H1 (cell line): Measurements from ENCODE around the gene ARHGAP6. TPM values are rescaled to one million over a fixed set of nuclear protein-coding genes. Genes with fewer than 3 reads are reported as not detected.

Source experiments
- CTCF ChIA-PET: fragments of 300-600 bp; sonication (Branson Sonifier 250); formaldehyde crosslinking; loops from one replicate; lab custom pipeline; 2021; ENCODE audit not compliant: partially characterized antibody; lab: Charles Lee
- POLR2A ChIA-PET: fragments of 300-600 bp; sonication (Branson Sonifier 250); formaldehyde crosslinking; loops from one replicate; lab custom pipeline; 2021; ENCODE audit warnings: inconsistent platforms; ENCODE audit not compliant: partially characterized antibody; lab: Charles Lee
- DNase-seq, 2 experiments: peaks; one replicate each; pipeline versions ENCODE4 v3.0.0 to v3.0.0-alpha.2; 2010 to 2022; ENCODE audit warnings: low spot score in 2 of 2, low read depth in 1 of 2, mixed read lengths in 1 of 2
- FAIRE-seq: peaks from 2 replicates; lab custom pipeline; 2011; peaks lifted over from hg19 to GRCh38; lab: Jason Lieb, UNC
- H2AFZ ChIP-seq: 2 replicates; pipeline ENCODE4 v1.8.1; 2012; ENCODE audit warnings: low read length, inconsistent platforms
- H2AK5ac ChIP-seq: 2 replicates; pipeline ENCODE4 v1.6.1; 2013; ENCODE audit warnings: low read depth, low read length
- H2BK120ac ChIP-seq: replicated peaks from 2 replicates; pipeline ENCODE3; 2013; ENCODE audit warnings: low read depth, low read length, inconsistent platforms
- H2BK12ac ChIP-seq: 2 replicates; pipeline ENCODE4 v1.6.1; 2013; ENCODE audit warnings: low read depth, low read length
- H2BK15ac ChIP-seq: 2 replicates; pipeline ENCODE4 v1.6.1; 2013; ENCODE audit warnings: low read length
- H2BK20ac ChIP-seq: 2 replicates; pipeline ENCODE4 v1.6.1; 2013; ENCODE audit warnings: low read length
- H2BK5ac ChIP-seq: 2 replicates; pipeline ENCODE4 v1.6.1; 2013; ENCODE audit warnings: low read depth, low read length
- H3K14ac ChIP-seq: 2 replicates; pipeline ENCODE4 v1.6.1; 2013; ENCODE audit warnings: inconsistent platforms; ENCODE audit not compliant: insufficient read length
- H3K18ac ChIP-seq: 2 replicates; pipeline ENCODE4 v1.6.1; 2013; ENCODE audit warnings: low read length; ENCODE audit errors: extremely low read depth
- H3K23ac ChIP-seq: 2 replicates; pipeline ENCODE4 v1.6.1; 2013; ENCODE audit warnings: inconsistent platforms; ENCODE audit not compliant: insufficient read length
- H3K23me2 ChIP-seq: 2 replicates; pipeline ENCODE4 v1.6.1; 2013; ENCODE audit warnings: low read depth, low read length
- H3K27ac ChIP-seq: 2 replicates; pipeline ENCODE4 v1.6.1; 2011; ENCODE audit warnings: low read depth, low read length, inconsistent platforms
- H3K27me3 ChIP-seq, 4 experiments: replicated peaks in 1 of 4; 1 replicate in 1 of 4; 2 replicates in 3 of 4; pipeline versions ENCODE4 v1.6.1 to v1.8.1; 2011 to 2013; ENCODE audit warnings: low read length in 3 of 4, mild to moderate bottlenecking in 3 of 4, inconsistent platforms in 2 of 4, mixed read lengths in 2 of 4, moderate library complexity in 1 of 4; ENCODE audit not compliant: control insufficient read depth in 3 of 4, insufficient read depth in 3 of 4; ENCODE audit errors: extremely low read depth in 1 of 4
- H3K36me3 ChIP-seq, 4 experiments: 2 replicates each; pipeline versions ENCODE4 v1.6.1 to v1.8.1; 2011 to 2013; ENCODE audit warnings: mild to moderate bottlenecking in 4 of 4, low read length in 3 of 4, moderate library complexity in 2 of 4, control low read depth in 1 of 4, inconsistent platforms in 1 of 4; ENCODE audit not compliant: insufficient read depth in 4 of 4, control insufficient read depth in 2 of 4
- H3K4ac ChIP-seq: replicated peaks from 2 replicates; pipeline ENCODE3; 2013; ENCODE audit warnings: low read length, low read depth, mixed read lengths, inconsistent platforms; ENCODE audit not compliant: insufficient read length
- H3K4me1 ChIP-seq, 4 experiments: replicated peaks in 1 of 4; 1 replicate in 1 of 4; 2 replicates in 3 of 4; pipeline versions ENCODE4 v1.6.1 to v1.8.1; 2011 to 2013; ENCODE audit warnings: low read length in 3 of 4, inconsistent platforms in 2 of 4, mixed read lengths in 1 of 4; ENCODE audit not compliant: insufficient read depth in 4 of 4, control insufficient read depth in 3 of 4
- H3K4me2 ChIP-seq, 2 experiments: 2 replicates each; pipeline versions ENCODE4 v1.6.1 to v1.8.1; 2011 to 2013; ENCODE audit warnings: low read depth in 2 of 2, low read length in 2 of 2, control low read depth in 1 of 2, inconsistent platforms in 1 of 2, mild to moderate bottlenecking in 1 of 2; ENCODE audit not compliant: insufficient read depth in 1 of 2
- H3K4me3 ChIP-seq, 4 experiments: fragments of 200-600, 300-600 bp in 1 of 4; sonication (generic), shearing (Covaris generic), sonication (Bioruptor Twin) in 1 of 4; 2 replicates each; pipeline versions ENCODE4 v1.5.1 to v1.8.1; 2011 to 2016; ENCODE audit warnings: low read length in 4 of 4, low read depth in 3 of 4, control low read depth in 2 of 4, inconsistent platforms in 2 of 4, mild to moderate bottlenecking in 2 of 4, mixed read lengths in 1 of 4, moderate library complexity in 1 of 4; ENCODE audit not compliant: insufficient read depth in 2 of 4; ENCODE audit errors: extremely low read depth in 1 of 4
- H3K56ac ChIP-seq: replicated peaks from 2 replicates; pipeline ENCODE3; 2013; ENCODE audit warnings: low read depth, mild to moderate bottlenecking, mixed read lengths, low read length, inconsistent platforms; ENCODE audit not compliant: insufficient read length
- H3K79me1 ChIP-seq: 2 replicates; pipeline ENCODE4 v1.6.1; 2013; ENCODE audit warnings: low read depth, low read length, control low read depth
- H3K79me2 ChIP-seq, 2 experiments: 2 replicates each; pipeline versions ENCODE4 v1.6.1 to v1.8.1; 2012 to 2013; ENCODE audit warnings: low read length in 2 of 2, mild to moderate bottlenecking in 2 of 2, inconsistent platforms in 1 of 2; ENCODE audit not compliant: insufficient read depth in 2 of 2, control insufficient read depth in 1 of 2
- H3K9ac ChIP-seq, 4 experiments: replicated peaks in 1 of 4; 1 replicate in 1 of 4; 2 replicates in 3 of 4; pipeline versions ENCODE4 v1.6.1 to v1.8.1; 2011 to 2013; ENCODE audit warnings: low read depth in 3 of 4, low read length in 3 of 4, control low read depth in 2 of 4, mild to moderate bottlenecking in 2 of 4, moderate library complexity in 2 of 4, inconsistent platforms in 1 of 4; ENCODE audit errors: extremely low read depth in 1 of 4
- H3K9me3 ChIP-seq, 2 experiments: 2 replicates each; pipeline versions ENCODE4 v1.6.1 to v1.8.1; 2012 to 2013; ENCODE audit warnings: mild to moderate bottlenecking in 2 of 2, moderate library complexity in 2 of 2, control low read depth in 1 of 2, inconsistent platforms in 1 of 2, low read depth in 1 of 2, low read length in 1 of 2, mixed read lengths in 1 of 2; ENCODE audit not compliant: insufficient read depth in 2 of 2
- H4K20me1 ChIP-seq, 2 experiments: replicated peaks in 1 of 2; 2 replicates each; pipeline versions ENCODE3 to v1.8.1; 2011 to 2013; ENCODE audit warnings: inconsistent platforms in 2 of 2, low read length in 2 of 2, mild to moderate bottlenecking in 1 of 2; ENCODE audit not compliant: insufficient read depth in 2 of 2, control insufficient read depth in 1 of 2
- H4K5ac ChIP-seq: 2 replicates; pipeline ENCODE4 v1.6.1; 2013; ENCODE audit warnings: low read length, low read depth, mixed read lengths, inconsistent platforms; ENCODE audit not compliant: insufficient read length
- H4K8ac ChIP-seq: 2 replicates; pipeline ENCODE4 v1.8.0; 2013; ENCODE audit warnings: mild to moderate bottlenecking, moderate library complexity, low read length, inconsistent platforms; ENCODE audit not compliant: insufficient read depth; ENCODE audit errors: extremely low read depth
- H4K91ac ChIP-seq: replicated peaks from 2 replicates; pipeline ENCODE3; 2013; ENCODE audit warnings: low read length, mixed read lengths, inconsistent platforms; ENCODE audit not compliant: insufficient read length
- ATF2 ChIP-seq: IDR thresholded peaks from 2 replicates; pipeline ENCODE4 v1.6.1; 2012; ENCODE audit warnings: low read length, inconsistent platforms
- BACH1 ChIP-seq: IDR thresholded peaks from 2 replicates; pipeline ENCODE4 v1.6.1; 2012; ENCODE audit warnings: low read length, improper control_type of control experiment
- CBX8 ChIP-seq: fragments of 300-800, 300-1000 bp; sonication (generic); IDR thresholded peaks from 2 replicates; pipeline ENCODE4 v1.7.1; 2016; ENCODE audit warnings: low read depth, low read length, borderline replicate concordance
- EP300 ChIP-seq, 2 experiments: IDR thresholded peaks; 1 replicate in 1 of 2; 2 replicates in 1 of 2; pipeline ENCODE4 v1.6.1; 2011 to 2012; ENCODE audit warnings: low read depth in 2 of 2, low read length in 2 of 2, mild to moderate bottlenecking in 2 of 2, borderline replicate concordance in 1 of 2, inconsistent platforms in 1 of 2, moderate library complexity in 1 of 2
- HDAC2 ChIP-seq, 2 experiments: fragments of 300-600 bp in 1 of 2; sonication (generic) in 1 of 2; IDR thresholded peaks; 2 replicates each; pipeline ENCODE4 v1.6.1; 2011 to 2012; ENCODE audit warnings: low read depth in 2 of 2, low read length in 2 of 2, mild to moderate bottlenecking in 2 of 2, moderate library complexity in 2 of 2, borderline replicate concordance in 1 of 2, inconsistent platforms in 1 of 2
- MAFK ChIP-seq: IDR thresholded peaks from 2 replicates; pipeline ENCODE4 v1.6.1; 2012; ENCODE audit warnings: low read depth, mild to moderate bottlenecking, improper control_type of control experiment, low read length
- NRF1 ChIP-seq: IDR thresholded peaks from 2 replicates; pipeline ENCODE4 v1.6.1; 2011; ENCODE audit warnings: mild to moderate bottlenecking, low read depth, low read length, improper control_type of control experiment
- RBBP5 ChIP-seq: IDR thresholded peaks from 2 replicates; pipeline ENCODE4 v1.7.1; 2012; ENCODE audit warnings: low read depth, mild to moderate bottlenecking, inconsistent platforms, low read length, moderate library complexity, borderline replicate concordance
- SP2 ChIP-seq: IDR thresholded peaks from 2 replicates; pipeline ENCODE4 v1.6.1; 2012; ENCODE audit warnings: mild to moderate bottlenecking, low read length, inconsistent platforms
- SRF ChIP-seq: IDR thresholded peaks from 2 replicates; pipeline ENCODE4 v1.6.1; 2011; ENCODE audit warnings: mild to moderate bottlenecking, low read depth, low read length, moderate library complexity
- SUZ12 ChIP-seq: fragments of 200-600 bp; sonication (generic); IDR thresholded peaks from 2 replicates; pipeline ENCODE4 v1.6.1; 2012; ENCODE audit warnings: mild to moderate bottlenecking, inconsistent platforms, low read length, moderate library complexity, mixed read lengths
- TAF7 ChIP-seq: optimal IDR thresholded peaks from 2 replicates; pipeline ENCODE3; 2011; ENCODE audit warnings: low read depth, mild to moderate bottlenecking, inconsistent platforms, low read length, moderate library complexity, borderline replicate concordance
- TCF12 ChIP-seq: IDR thresholded peaks from 2 replicates; pipeline ENCODE4 v1.6.1; 2011; ENCODE audit warnings: low read depth, mild to moderate bottlenecking, low read length
- WGBS, 2 experiments: shearing (Covaris generic) in 1 of 2; methylation state at CpG; one replicate each; pipeline versions ENCODE4 v1.1.6 to v1.1.7; 2013 to 2015; ENCODE audit warnings: low lambda C conversion rate in 2 of 2, mixed read lengths in 2 of 2, inconsistent platforms in 1 of 2, low coverage in 1 of 2, missing lambda C conversion rate in 1 of 2; ENCODE audit not compliant: insufficient replicate concordance in 2 of 2, insufficient coverage in 1 of 2, insufficient read length in 1 of 2; ENCODE audit errors: extremely low coverage in 1 of 2, missing lambda C conversion rate in 1 of 2; 5-methylcytosine and 5-hydroxymethylcytosine counted together
- polyA plus RNA-seq, 7 experiments: library from polyadenylated mRNA; depleted of rRNA in 3 of 7; stranded (reverse) in 5 of 7; unstranded in 2 of 7; fragments of >200 nt in 5 of 7; fragments of 200-250 nt in 2 of 7; gene quantifications; 1 replicate in 5 of 7; 2 replicates in 1 of 7; 4 replicates in 1 of 7; pipeline versions ENCODE4 v1.2.1 to v1.2.3, GENCODE V29; 2011 to 2013; ENCODE audit warnings: missing spikeins in 2 of 7, mixed read lengths in 2 of 7
- total RNA-seq: library from RNA; stranded (reverse); fragmentation: NEBNext Ultra II Directional; extraction: Animal tissue kit (Norgen Biotek cat#: 25700); gene quantifications from 2 replicates; pipeline ENCODE4 v1.2.1, GENCODE V29; 2021

The ARHGAP6 gene
- total and polyA plus RNA-seq, 2 of the 8 experiments (the other 6 are each of a cell fraction or from before 2014, with no cell fraction given): 0.35 to 0.82 TPM

GRCh38 chrX:11196476-11196875, 469.2 kb downstream of the ARHGAP6 start:
- WGBS, 2 experiments: 86% methylated on average over 2 of the region's 2 CpGs; no CpG with 5 or more reads in 1 of the 2 experiments
- no peak overlapping the region for H3K27ac ChIP-seq
- H4K91ac ChIP-seq: no peak overlapping the region
- H3K4me3 ChIP-seq: no peak overlapping the region
- POLR2A ChIA-PET: no interaction called here
- no peak overlapping the region for H2BK120ac ChIP-seq
- H3K4me1 ChIP-seq: no peaks in the 10 kb centered on the region
- DNase-seq (no peak), FAIRE-seq (no peak)
- no peak overlapping the region for H3K4me2 ChIP-seq
- H3K4ac ChIP-seq: no peak overlapping the region
- H2BK12ac ChIP-seq: no peak overlapping the region
- H4K8ac ChIP-seq: no peak overlapping the region
- H3K79me1 ChIP-seq: no peaks in the 10 kb centered on the region
- H3K14ac ChIP-seq: no peak overlapping the region
- no peak overlapping the region for H3K9ac ChIP-seq
- no peak overlapping the region for H2BK20ac ChIP-seq
- no peak overlapping the region for H2BK15ac ChIP-seq
- no peak overlapping the region for H2BK5ac ChIP-seq
- H2AK5ac ChIP-seq: no peak overlapping the region
- H3K9me3 ChIP-seq: no peaks in the 10 kb centered on the region
- H3K79me2 ChIP-seq: no peaks in the 10 kb centered on the region
- CTCF ChIA-PET: interaction anchor here (0.7 kb wide), 1 partner anchor 537 kb away, joined by 3 read pairs; no protein-coding TSS in a partner anchor
- no peaks in the 10 kb centered on the region for H4K20me1 ChIP-seq
- H2AFZ ChIP-seq: no peak overlapping the region
- H3K27me3 ChIP-seq: no peaks in the 10 kb centered on the region
- no peaks in the 10 kb centered on the region for H3K23me2 ChIP-seq
- H3K23ac ChIP-seq: no peak overlapping the region
- no peak overlapping the region for H3K56ac ChIP-seq
- H3K36me3 ChIP-seq: no peaks in the 10 kb centered on the region
- H4K5ac ChIP-seq: no peak overlapping the region
- H3K18ac ChIP-seq: no peak overlapping the region
- TF ChIP-seq ATF2 (no peak), HDAC2 (IDR thresholded peaks at IDR 0.05; ENCODE audit: borderline replicate concordance in 1 of 2, low read depth in 2 of 2, low read length in 2 of 2) (no peak), SRF (no peak), RBBP5 (no peak), NRF1 (no peak), EP300 (IDR thresholded peaks at IDR 0.05; ENCODE audit: borderline replicate concordance in 1 of 2, low read depth in 2 of 2, low read length in 2 of 2) (no peak), SUZ12 (no peak), MAFK (no peak), TCF12 (no peak), CBX8 (no peak), TAF7 (no peak), SP2 (no peak), BACH1 (no peak)
